ENCODE measurements around the gene SORL1. TPM values are rescaled to one million over a fixed set of nuclear protein-coding genes. Genes with fewer than 3 reads are reported as not detected.

Gene SORL1
- total and polyA plus RNA-seq, 3 donors from 2014 or later: 14.7 to 30.0 (median 21.8) TPM

- intact Hi-C loops (cut with DNase I; ENCODE audit: low total_unique reads): no loop called here
- no peaks in the 10 kb centered on the region for H3K9me3 ChIP-seq
- H3K27ac ChIP-seq: no peak overlapping the region
- H3K27me3 ChIP-seq: no peaks in the 10 kb centered on the region
- no peak for DNase-seq
- H3K4me1 ChIP-seq: peaks cover 8% of the 10 kb centered on the region
- 88 to 92% methylated on average over 12 of the region's 12 CpGs for WGBS, 2 donors
- H3K36me3 ChIP-seq (ENCODE audit: low read depth, missing control alignments): no peaks in the 10 kb centered on the region
- TF ChIP-seq CTCF (IDR thresholded peaks at IDR 0.05) (no peak), POLR2A (IDR thresholded peaks at IDR 0.05) (no peak)
- no peak overlapping the region for H3K4me3 ChIP-seq
Observed at GRCh38 chr11:121471167-121471566, 19.1 kb downstream of the SORL1 start.

GRCh38 chr11:121472312-121472711 lies 20.2 kb downstream of the SORL1 start:
- no peak for DNase-seq
- intact Hi-C loops (cut with DNase I; ENCODE audit: low total_unique reads): no loop called here
- no peaks in the 10 kb centered on the region for H3K27me3 ChIP-seq
- no peak overlapping the region for H3K27ac ChIP-seq
- H3K9me3 ChIP-seq: no peaks in the 10 kb centered on the region
- H3K4me1 ChIP-seq: no peaks in the 10 kb centered on the region
- no peak for TF ChIP-seq CTCF (IDR thresholded peaks at IDR 0.05)
- TF ChIP-seq POLR2A (IDR thresholded peaks at IDR 0.05): no peak
- WGBS, 2 donors: 90 to 95% methylated on average over 2 of the region's 2 CpGs
- H3K36me3 ChIP-seq (ENCODE audit: low read depth, missing control alignments): no peaks in the 10 kb centered on the region
- H3K4me3 ChIP-seq: no peak overlapping the region

GRCh38 chr11:121473064-121473777 lies 21.1 kb downstream of the SORL1 start:
- no peak overlapping the region for H3K27ac ChIP-seq

GRCh38 chr11:121474680-121475079 lies 22.6 kb downstream of the SORL1 start:
- Histone ChIP-seq H3K4me1 (no peaks in the 10 kb centered on the region), H3K36me3 (ENCODE audit: low read depth, missing control alignments) (no peaks in the 10 kb centered on the region), H3K4me3 (no peak overlapping the region), H3K9me3 (no peaks in the 10 kb centered on the region), H3K27me3 (no peaks in the 10 kb centered on the region), H3K27ac (no peak overlapping the region)
- 93 to 94% methylated on average over 7 of the region's 7 CpGs for WGBS, 2 donors
- intact Hi-C loops (cut with DNase I; ENCODE audit: low total_unique reads): no loop called here
- TF ChIP-seq CTCF (IDR thresholded peaks at IDR 0.05) (no peak), POLR2A (IDR thresholded peaks at IDR 0.05) (no peak)
- DNase-seq: no peak

More at GRCh38 chr11:121473064-121473777, 21.1 kb downstream of the SORL1 start:
- Histone ChIP-seq H3K4me1 (no peaks in the 10 kb centered on the region), H3K9me3 (no peaks in the 10 kb centered on the region), H3K4me3 (no peak overlapping the region), H3K27me3 (no peaks in the 10 kb centered on the region), H3K36me3 (ENCODE audit: low read depth, missing control alignments) (no peaks in the 10 kb centered on the region)
- DNase-seq: peak; percentile 30
- WGBS, 2 donors: 75 to 82% methylated on average over 8 of the region's 8 CpGs
- intact Hi-C loops (cut with DNase I; ENCODE audit: low total_unique reads): no loop called here
- TF ChIP-seq CTCF (IDR thresholded peaks at IDR 0.05): no peak

All from testis (tissue), 3 donors.